Coronary artery (tissue), 2 donors: ENCODE results near the gene TRIM16.

ENCODE experiments used
- DNase-seq: peaks from one replicate; pipeline ENCODE4 v3.0.0-alpha.2; 2017; ENCODE audit warnings: low spot score
- H3K27ac ChIP-seq, 2 donors: fragments of 200-600 bp; sonication (generic); one replicate each; pipeline ENCODE4 v1.5.1; 2016 to 2019
- H3K4me3 ChIP-seq: fragments of 200-600 bp; sonication (generic); 2 replicates; pipeline ENCODE4 v1.5.1; 2016; ENCODE audit warnings: mild to moderate bottlenecking, moderate library complexity
- CTCF ChIP-seq: fragments of 200-600 bp; sonication (generic); IDR thresholded peaks from one replicate; pipeline ENCODE4 v1.5.1; 2019; ENCODE audit warnings: antibody characterized with exemption

Gene TRIM16

GRCh38 chr17:15663691-15664090 lies 20.4 kb downstream of the TRIM16 start:
- no peak for TF ChIP-seq CTCF
- DNase-seq = no peak
- Histone ChIP-seq H3K27ac (no peak overlapping the region), H3K4me3 (no peak overlapping the region)

- no peak overlapping the region for H3K4me3 ChIP-seq
- H3K27ac ChIP-seq = no peak overlapping the region
- DNase-seq = no peak
- TF ChIP-seq CTCF = no peak
Observed at GRCh38 chr17:15663176-15663575, 20.9 kb downstream of the TRIM16 start.

- no peak overlapping the region for H3K27ac ChIP-seq
- no peak for DNase-seq
Observed at GRCh38 chr17:15662681-15663080, 21.4 kb downstream of the TRIM16 start.

GRCh38 chr17:15660077-15660476 lies 24.0 kb downstream of the TRIM16 start:
- Histone ChIP-seq H3K4me3 (no peak overlapping the region), H3K27ac (no peak overlapping the region)
- no peak for DNase-seq
- TF ChIP-seq CTCF = no peak

More at GRCh38 chr17:15662681-15663080, 21.4 kb downstream of the TRIM16 start:
- TF ChIP-seq CTCF = no peak
- no peak overlapping the region for H3K4me3 ChIP-seq

- no peak overlapping the region for H3K27ac ChIP-seq
Observed at GRCh38 chr17:15659663-15660062, 24.4 kb downstream of the TRIM16 start.

GRCh38 chr17:15659236-15659635 lies 24.9 kb downstream of the TRIM16 start:
- Histone ChIP-seq H3K4me3 (no peak overlapping the region), H3K27ac (no peak overlapping the region)
- DNase-seq = no peak
- TF ChIP-seq CTCF = no peak

More at GRCh38 chr17:15659663-15660062, 24.4 kb downstream of the TRIM16 start:
- DNase-seq = no peak
- no peak overlapping the region for H3K4me3 ChIP-seq
- no peak for TF ChIP-seq CTCF

- TF ChIP-seq CTCF = no peak
- no peak for DNase-seq
- Histone ChIP-seq H3K27ac (no peak overlapping the region), H3K4me3 (no peak overlapping the region)
Observed at GRCh38 chr17:15658296-15658695, 25.8 kb downstream of the TRIM16 start.
